GM18861 (cell line): ENCODE data around the gene SLAMF6.
A peak's percentile ranks its signal among the peaks of the same experiment; 100 is the strongest.
"Not testable (repeated sequence)": the region's sequence is repeated elsewhere in the genome, so short reads cannot be mapped to it uniquely, and the experiment has no call there.

ENCODE experiments used
- ATAC-seq: cut with Tn5 transposase; IDR thresholded peaks from one replicate; pipeline ENCODE4 v1.9.1; 2021; ENCODE audit not compliant: unreplicated experiment

Gene SLAMF6

DNA sequence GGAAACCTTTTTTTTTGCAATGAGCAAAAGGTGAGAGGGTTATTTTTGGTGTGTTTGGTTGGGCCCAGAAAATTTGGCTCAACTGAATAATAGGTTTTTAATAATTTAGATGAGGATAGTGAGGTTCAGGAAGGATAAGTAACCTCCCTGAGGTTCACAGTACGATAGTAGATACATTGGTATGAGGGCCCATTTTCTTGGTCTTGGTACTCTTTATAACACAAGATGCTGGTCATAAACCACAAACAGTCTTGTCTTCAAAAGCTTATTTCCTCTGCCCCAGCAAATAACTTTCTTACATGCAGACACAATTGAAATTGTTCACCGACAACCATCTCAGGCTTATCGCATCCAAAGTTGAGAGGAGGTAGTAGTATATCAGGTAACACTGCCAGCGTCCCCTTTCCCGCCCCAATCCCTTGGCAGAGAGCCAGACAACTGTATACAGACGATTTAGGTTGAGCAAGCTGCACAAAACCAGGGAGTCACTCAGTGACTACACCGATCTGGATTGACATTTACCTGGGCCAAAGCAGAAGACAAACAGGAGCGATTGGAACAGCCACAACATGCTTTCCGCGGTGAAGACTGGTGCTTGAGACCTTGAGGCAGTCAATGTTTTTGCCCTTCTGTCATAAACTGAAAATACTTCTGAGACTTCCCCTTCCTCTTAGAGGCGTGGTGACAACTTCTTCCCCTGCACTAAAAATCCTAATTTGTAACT is at the start of gene SLAMF6:
Gene SLAMF6 (minus strand): TSS at position 634 of the 724 bp plus-strand sequence. CDS start 63 bp downstream, at position 571.
- ATAC-seq, result no peak

DNA sequence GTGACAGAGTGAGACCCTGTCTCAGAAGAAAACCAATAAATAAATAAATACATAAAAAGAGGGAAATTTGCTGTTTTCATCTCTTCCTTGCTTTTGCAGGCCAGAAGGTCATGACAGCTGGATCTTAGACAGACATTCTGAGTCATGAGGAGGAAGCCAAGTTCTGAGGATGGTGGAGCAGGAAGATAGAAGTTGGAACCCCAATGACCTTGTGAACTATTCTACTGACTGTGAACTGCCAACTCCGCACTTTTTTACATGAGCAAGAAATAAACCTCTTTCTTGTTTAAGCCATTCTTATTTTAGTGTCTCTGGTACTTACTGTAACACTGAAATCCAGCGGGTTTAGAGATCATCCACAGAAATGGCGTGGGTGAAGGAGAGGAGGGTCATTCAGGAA is 47.8 kb upstream of the SLAMF6 start:
- no peak for ATAC-seq

DNA sequence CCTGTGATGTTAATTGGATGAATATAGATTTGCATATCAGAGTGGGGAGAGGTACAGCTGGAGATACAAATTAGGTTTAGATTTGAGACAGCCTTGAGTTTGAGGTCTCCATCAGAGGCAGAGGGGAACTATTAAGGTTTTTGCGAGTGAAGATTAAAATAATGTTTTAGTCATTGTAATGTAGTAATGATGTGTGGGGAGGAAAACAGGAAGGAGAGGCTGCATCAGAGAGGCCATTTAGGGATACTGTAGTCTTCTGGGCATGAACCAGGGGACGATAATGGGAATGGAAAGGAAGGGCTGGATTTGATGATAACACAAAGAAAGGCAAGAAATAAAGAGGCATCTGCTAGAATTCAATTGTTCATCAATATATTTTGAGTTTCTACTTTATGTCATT is 46.8 kb upstream of the SLAMF6 start:
- no peak for ATAC-seq

DNA sequence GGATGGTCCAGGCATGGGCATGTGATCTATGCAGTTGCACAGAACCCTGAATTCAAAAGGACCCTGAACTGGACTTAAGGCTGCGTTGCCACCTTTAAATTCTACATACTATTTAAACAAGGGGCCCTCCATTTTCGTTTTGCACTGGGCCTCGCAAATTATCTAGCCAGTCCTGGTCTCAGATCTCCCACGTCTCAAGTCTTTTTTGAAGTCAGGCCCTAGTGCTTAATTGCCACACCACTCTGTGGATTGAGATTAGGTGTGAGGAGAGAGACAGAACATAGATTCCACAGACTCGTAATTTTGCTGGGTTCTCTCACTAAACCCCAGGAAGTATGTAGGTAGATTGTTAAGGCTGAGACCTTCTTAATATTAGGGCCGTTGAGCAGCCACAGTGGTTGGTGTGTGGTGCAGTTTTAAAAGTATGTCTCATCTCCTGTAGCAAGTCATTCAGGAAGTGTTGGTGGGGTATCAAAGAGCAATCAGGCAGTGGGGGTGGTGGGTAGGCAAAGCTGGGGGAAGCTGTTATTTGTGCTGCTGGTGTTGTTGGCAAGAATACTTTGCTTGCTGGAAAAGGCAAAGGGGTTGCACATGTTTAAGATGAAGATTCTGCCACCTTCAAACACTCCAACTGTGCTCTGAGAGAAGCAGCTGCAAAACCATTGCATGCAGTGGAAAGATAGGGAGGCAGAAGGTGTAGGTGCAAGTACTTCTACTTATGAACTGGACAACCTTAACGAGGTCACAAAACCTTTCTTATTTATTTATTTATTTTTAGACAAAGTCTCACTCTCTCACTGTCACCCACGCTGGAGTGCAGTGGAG is 45.0 kb upstream of the SLAMF6 start:
- ATAC-seq, result no peak

DNA sequence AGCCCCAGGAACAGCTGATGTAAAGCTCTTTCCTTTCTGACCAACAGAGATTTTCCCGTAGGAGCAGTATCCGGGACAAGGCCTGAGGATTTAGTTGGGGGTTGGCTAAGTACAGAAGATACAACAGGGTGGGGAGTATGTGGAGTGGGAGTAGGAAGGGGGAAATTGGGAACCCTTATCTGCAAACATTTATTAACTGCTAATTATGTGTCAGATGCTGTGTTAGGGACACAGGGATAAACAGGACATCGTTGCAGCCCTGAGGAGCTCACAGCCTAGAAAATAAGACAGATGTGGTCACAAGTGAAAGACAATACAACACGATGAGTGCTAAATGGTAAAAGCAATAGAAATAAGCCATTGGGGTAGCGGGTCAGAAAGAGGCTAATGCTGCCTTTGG is 44.3 kb upstream of the SLAMF6 start:
- no peak for ATAC-seq

DNA sequence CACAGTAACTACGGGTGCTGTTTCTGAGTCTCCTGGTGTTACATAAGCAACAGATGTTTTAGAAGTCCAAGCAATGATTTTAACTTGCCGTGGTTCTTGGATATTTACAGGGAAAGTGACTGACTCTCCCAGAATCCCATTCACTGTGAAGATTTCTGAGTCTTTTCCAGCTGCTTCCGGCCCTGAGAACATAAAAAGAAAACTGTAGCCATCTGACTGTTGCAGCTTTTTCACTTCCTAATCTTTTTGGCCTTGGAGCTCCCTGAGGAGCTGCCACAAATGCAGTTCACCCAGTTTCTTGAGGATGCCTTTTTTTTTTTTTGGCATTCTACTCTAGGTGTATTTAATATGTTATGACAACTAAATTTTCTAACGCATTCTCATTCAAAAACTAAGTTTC is 42.5 kb upstream of the SLAMF6 start:
- no peak for ATAC-seq

DNA sequence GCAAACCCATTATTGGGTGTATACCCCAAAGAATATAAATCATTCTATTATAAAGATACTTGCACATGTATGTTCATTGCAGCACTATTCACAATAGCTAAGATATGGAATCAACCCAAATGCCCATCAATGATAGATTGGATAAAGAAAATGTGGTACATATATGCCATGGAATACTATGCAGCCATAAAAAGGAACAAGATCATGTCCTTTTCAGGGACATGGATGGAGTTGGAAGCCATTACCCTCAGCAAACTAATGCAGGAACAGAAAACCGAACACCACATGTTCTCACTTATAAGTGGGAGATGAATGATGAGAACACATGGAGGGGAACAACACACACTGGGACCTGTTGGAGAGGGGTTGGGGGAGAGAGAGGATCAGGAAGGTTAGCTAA is 40.2 kb upstream of the SLAMF6 start:
- not testable (repeated sequence) for ATAC-seq

DNA sequence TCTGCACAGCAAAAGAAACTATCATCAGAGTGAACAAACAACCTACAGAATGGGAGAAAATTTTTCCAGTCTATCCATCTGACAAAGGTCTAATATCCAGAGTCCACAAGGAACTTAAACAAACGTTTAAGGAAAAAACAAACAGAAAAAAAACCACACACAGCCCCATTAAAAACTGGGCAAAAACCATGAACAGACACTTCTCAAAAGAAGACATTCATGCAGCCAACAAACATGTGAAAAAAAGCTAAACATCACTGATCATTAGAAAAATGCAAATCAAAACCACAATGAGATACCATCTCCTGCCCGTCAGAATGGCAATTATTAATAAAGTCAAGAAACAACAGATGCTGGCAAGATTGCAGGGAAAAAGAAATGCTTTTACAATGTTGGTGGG is 39.7 kb upstream of the SLAMF6 start:
- ATAC-seq, result not testable (repeated sequence)

DNA sequence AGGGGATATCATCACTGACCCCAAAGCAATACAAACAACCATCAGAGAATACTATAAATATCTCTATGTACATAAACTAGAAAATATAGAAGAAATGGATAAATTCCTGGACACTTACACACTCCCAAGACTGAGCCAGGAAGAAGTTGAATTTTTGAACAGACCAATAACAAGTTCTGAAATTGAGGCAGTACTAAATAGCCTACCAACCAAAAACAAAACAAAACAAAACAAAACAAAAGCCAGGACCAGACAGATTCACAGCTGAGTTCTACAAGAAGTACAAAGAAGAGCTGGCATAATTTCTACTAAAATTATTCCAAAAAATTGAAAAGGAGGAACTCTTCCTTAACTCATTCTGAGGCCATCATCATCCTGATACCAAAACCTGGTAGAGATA is 37.8 kb upstream of the SLAMF6 start:
- ATAC-seq, result no peak

DNA sequence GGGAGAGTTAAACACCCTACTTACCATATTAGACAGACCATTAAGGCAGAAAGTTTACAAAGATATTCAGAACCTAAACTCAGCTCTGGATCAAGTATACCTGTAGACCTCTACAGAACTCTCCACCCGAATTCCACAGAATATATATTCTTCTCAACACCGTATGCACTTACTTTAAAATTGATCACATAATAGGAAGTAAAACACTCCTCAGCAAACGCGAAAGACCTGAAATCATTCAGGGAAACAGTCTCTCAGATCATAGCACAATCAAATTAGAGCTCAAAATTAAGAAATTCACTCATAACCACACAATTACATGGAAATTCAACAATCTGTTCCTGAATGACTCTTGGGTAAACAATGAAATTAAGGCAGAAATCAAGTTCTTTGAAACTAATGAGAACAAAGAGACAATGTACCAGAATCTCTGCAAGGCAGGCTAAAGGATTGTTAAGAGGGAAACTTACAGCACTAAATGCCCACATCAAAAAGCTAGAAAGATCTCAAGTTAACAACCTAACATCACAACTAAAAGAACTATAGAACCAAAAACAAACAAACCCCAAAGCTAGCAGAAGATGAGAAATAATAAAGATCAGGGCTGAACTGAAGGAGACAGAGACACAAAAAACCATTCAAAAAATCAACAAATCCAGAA is 37.1 kb upstream of the SLAMF6 start:
- ATAC-seq, result no peak

DNA sequence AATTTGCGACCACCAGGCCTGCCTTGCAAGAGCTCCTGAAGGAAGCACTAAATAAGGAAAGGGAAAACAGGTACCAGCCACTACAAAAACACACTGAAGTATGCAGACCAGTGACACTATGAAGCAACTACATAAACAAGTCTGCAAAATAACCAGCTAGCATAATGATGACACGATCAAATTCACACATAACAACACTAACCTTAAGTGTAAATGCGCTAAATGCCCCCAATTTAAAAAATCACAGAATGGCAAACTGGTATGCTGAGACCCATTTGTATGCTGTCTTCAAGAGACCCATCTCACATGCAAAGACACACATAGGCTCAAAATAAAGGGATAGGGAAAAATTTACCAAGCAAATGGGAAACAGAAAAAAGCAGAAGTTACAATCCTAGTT is 36.4 kb upstream of the SLAMF6 start:
- ATAC-seq, result not testable (repeated sequence)

DNA sequence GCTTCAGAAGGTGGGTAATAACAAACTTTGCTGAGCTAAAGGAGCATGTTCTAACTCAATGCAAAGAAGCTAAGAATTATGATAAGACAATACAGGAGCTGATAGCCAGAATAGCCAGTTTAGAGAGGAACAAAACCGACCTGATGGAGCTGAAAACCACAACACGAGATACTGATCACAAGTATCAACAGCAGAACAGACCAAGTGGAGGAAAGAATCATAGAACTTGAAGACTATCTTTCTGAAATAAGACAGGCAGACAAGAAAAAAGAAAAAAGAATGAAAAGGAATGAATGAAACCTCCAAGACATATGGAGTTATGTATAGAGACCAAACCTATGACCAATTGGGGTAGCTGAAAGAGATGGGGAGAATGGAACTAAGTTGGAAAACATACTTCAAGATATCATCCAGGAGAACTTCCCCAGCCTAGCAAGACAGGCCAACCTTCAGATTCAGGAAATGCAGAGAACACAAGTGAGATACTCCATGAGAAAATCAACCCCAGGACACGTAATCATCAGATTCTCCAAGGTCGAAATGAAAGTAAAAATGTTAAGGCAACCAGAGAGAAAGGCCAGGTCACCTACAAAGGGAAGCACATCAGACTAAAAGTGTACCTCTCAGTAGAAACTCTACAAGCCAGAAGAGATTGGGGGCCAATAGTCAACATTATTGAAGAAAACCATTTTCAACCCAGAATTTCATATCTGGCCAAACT is 35.8 kb upstream of the SLAMF6 start:
- ATAC-seq, result no peak

DNA sequence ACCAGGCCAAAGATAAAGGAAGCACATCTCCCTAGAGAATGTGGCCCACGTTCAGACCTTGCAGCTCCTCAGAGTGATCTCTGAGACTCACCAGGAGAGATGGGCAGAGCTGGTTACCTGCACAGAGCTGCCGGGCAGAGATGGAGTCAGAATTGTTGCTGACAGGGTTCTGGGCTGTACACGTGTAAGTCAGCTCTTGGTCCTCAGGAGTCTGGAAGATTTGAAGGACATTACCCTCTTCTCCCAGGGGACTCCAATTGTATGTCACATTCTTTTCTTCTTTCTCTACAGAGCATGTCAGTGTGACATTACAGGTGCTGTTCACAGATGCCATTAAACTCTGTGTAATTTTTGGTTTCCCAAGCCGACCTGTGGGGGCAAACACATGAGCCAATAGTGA is 30.7 kb upstream of the SLAMF6 start:
- ATAC-seq, result no peak

DNA sequence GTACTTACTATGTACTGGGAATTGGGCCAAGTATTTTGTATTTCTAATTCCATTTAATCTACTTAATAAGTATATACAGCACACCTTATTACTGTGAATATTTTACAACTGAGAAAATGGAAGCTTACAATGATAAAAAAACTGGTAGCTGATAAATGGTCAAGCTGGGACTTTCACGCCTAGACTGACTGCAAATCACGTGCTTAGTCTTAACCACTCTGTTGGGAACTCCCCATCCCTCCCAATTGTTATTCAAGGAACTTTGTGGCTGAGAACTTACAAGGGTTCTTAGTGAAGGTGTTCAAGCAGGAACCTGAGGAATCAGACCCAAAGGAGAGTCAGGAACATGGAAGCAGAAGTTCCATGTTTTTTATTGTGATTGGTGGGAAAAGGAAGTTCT is 29.4 kb upstream of the SLAMF6 start:
- no peak for ATAC-seq

DNA sequence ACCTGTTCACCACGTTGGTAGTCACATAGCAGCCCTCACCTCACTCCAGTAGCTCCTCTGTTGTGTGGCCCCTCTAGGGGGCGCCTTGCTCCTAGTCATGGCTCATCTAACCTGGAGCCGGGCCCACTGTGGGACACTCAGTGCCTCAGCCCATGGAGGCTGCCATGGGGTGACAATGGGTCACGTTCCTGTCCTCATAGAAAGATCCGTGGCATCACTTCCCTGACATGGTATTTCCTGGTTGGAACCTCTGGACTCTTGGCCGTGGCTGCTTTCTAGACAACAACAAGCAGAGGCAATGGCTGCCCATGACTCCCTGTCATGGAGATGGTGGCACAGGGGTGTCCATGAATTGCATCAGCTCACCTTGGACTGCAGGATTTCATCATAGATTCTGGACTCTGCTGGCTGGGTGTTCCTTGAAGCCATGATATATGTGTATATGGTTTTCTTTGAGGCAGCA is 27.5 kb upstream of the SLAMF6 start:
- ATAC-seq, result no peak

DNA sequence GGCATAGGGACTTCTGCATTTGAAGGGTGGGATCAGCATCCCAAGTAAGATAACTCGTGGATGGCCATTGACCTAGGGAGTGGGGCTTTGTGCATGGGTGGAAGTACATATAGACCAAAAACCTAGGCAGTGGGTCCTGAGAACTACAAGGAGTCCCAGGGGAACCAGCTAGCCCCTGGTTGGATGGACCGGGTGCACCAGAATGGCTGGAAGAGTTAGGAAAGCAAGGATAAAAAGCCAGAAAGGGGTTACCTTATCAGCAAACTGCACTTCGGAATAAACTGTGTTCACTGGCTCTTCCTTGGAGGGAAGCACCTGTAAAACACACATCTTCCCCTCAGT is 26.6 kb upstream of the SLAMF6 start:
- no peak for ATAC-seq

DNA sequence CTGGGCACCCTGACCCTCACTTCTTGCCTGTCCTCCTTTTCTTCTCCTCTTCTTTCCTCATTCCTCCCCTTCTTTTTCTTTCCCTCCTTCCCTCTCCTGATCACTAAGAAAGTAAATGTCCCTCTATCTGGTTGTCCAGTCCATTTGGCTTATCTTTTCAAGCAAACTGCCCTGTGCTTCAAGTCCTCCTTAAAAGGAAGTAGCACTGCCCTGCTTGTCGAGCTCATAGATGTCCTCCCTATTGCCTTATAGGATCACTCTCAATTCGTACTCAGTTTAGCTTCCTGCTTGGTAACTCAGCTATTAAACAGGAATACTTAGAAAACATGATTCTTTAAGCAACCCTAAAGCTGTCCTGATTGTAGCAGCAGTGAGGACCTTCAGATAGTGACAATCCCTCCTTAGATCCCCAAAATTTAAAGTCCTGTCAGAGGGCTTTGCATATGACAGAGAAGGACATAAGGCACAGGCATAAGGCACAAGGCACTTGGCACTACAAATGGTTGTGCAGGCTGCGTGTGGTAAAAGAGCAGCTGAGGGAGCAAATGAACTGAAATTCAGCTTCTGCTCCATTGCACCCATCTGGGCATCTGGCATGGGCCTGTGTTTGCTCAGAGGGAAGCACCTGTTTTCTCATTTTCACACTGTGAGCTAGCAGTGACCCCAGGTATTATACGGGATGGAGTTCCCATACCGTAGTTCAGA is 26.1 kb upstream of the SLAMF6 start:
- ATAC-seq, result peak; percentile 44

DNA sequence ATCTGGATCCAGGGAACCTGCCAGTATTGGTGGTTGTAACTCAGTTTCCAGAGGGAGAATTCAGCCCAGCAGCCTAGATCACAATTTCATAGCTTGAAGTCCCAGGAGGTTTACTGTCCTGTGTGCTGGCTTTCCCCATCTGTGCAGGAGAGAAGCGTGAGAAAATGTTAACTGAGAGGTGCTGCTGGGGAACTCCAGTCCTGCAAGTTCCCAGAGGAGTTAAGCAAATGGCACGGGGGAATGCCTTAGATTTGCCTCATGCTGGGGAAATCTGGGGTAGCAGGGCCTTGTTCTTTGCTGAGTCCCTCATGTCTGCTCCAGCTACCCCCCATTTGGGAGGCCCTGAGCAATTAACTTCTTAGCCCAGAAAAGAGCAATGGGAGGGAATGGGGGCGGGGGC is 25.1 kb upstream of the SLAMF6 start:
- ATAC-seq, result peak; percentile 43

DNA sequence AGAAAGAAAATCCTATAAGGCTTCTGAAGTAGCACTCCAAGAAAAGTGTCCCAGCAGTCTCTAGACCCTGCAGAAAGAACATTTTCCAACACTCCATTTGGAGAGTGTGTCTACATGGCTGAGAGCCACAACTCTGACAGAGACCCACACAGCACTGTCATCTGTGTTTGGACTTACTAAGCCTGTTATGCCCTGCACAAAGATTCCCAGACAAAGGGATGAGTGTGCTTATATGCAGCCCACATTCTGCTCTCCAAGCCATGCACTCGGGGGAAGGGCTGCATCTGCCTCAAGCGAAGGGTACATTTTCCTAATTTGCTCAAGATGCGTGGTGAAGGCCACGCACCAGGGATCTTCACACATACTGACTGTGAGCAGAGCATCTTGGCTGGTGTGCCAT is 24.4 kb upstream of the SLAMF6 start:
- no peak for ATAC-seq

DNA sequence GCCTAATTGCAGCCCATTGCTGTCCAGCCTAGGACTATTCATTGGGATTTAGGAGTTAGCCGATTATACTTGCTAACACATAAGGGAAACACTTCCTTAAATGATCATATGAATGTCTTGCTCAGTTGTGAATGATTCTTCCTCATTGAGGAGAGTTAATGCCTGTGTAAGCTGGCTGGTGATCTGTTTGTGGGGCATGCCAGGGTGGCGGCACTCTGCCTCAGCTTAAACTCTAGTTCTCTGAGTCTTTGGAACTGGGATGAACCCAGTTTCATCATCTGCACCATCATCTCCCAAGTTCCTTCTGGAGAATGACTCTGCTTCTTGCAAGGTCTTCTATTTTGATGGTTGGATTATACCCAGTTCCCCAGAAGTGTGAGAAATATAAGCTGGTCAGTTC is 23.9 kb upstream of the SLAMF6 start:
- no peak for ATAC-seq

DNA sequence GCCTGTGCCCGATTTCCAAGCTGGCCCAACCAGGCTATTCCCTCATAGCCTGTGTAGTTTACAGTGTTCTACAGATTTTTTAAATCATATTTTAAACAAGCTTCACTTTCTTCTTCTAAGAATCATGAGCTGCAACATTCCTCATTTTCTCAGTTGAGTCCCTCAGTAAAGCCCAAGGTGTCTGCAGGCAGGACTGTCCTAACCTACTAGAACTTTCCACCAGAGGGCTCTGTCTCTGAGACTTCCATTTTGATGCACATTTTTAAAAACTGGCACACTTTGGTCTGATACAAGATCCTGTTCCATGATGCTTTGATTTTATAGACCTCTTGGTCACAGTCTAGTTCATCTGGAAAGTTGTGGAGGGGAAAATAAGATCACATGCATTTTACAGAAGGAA is 21.6 kb upstream of the SLAMF6 start:
- no peak for ATAC-seq
